IMR-90 (cell line): Measurements from ENCODE around the gene DEFB119. TPM values are rescaled to one million over a fixed set of nuclear protein-coding genes. Genes with fewer than 3 reads are reported as not detected.

ENCODE experiments used
- ATAC-seq: fragments of 200-7000 bp; cut with Tn5 transposase; 2 replicates; pipeline ENCODE4 v1.9.1; 2020; ENCODE audit warnings: low read depth, mild to moderate bottlenecking, moderate library complexity
- BruUV-seq: library from RNA; stranded (reverse); fragments of 400-500 nt; replicated peaks from 2 replicates; lab custom pipeline; 2021; lab: Mats Ljungman, UMichigan
- CTCF ChIA-PET: fragments of 300-600 bp; formaldehyde crosslinking; extraction: SDS; loops from one replicate; lab custom pipeline; 2021; ENCODE audit warnings: antibody characterized with exemption; lab: Yijun Ruan, JAX
- POLR2A ChIA-PET: fragments of 300-600 bp; sonication (Branson Sonifier 250); formaldehyde crosslinking; loops from one replicate; lab custom pipeline; 2022; ENCODE audit warnings: antibody characterized with exemption; ENCODE audit not compliant: unreplicated experiment; lab: Charles Lee
- DNase-seq: peaks from one replicate; pipeline ENCODE4 v3.0.0; 2013
- H2AFZ ChIP-seq: replicated peaks from 2 replicates; pipeline ENCODE3; 2013; ENCODE audit warnings: low read length, mild to moderate bottlenecking; ENCODE audit not compliant: poor library complexity
- H2AK5ac ChIP-seq: 2 replicates; pipeline ENCODE4 v1.6.1; 2013; ENCODE audit warnings: low read depth, low read length, inconsistent platforms
- H2AK9ac ChIP-seq: replicated peaks from 2 replicates; pipeline ENCODE3; 2013; ENCODE audit warnings: mild to moderate bottlenecking, low read depth, low read length, moderate library complexity; ENCODE audit not compliant: poor library complexity
- H2BK120ac ChIP-seq: 2 replicates; pipeline ENCODE4 v1.6.1; 2013; ENCODE audit warnings: low read depth, low read length, inconsistent platforms
- H2BK15ac ChIP-seq: 3 replicates; pipeline ENCODE4 v1.6.1; 2013; ENCODE audit warnings: low read depth, low read length, inconsistent platforms
- H2BK20ac ChIP-seq: 2 replicates; pipeline ENCODE4 v1.6.1; 2013; ENCODE audit warnings: low read depth, mild to moderate bottlenecking, inconsistent platforms, low read length, moderate library complexity
- H2BK5ac ChIP-seq: 2 replicates; pipeline ENCODE4 v1.6.1; 2013; ENCODE audit warnings: mild to moderate bottlenecking, low read depth, low read length, inconsistent platforms; ENCODE audit not compliant: poor library complexity, severe bottlenecking
- H3K14ac ChIP-seq: replicated peaks from 2 replicates; pipeline ENCODE4 v1.6.1; 2013; ENCODE audit warnings: low read depth, low read length, inconsistent platforms
- H3K18ac ChIP-seq: 2 replicates; pipeline ENCODE4 v1.6.1; 2013; ENCODE audit warnings: low read depth, low read length, control low read depth
- H3K23ac ChIP-seq: 2 replicates; pipeline ENCODE4 v1.6.1; 2013; ENCODE audit warnings: low read depth, low read length, inconsistent platforms
- H3K27ac ChIP-seq: 2 replicates; pipeline ENCODE4 v1.5.1; 2013; ENCODE audit warnings: mild to moderate bottlenecking, control low read depth, low read length; ENCODE audit not compliant: insufficient read depth
- H3K27me3 ChIP-seq: 2 replicates; pipeline ENCODE4 v1.6.1; 2013; ENCODE audit warnings: low read length; ENCODE audit not compliant: control insufficient read depth, insufficient read depth
- H3K36me3 ChIP-seq: 2 replicates; pipeline ENCODE4 v1.6.1; 2013; ENCODE audit warnings: low read length, mixed read lengths; ENCODE audit not compliant: control insufficient read depth, insufficient read depth
- H3K4ac ChIP-seq: 2 replicates; pipeline ENCODE4 v1.6.1; 2013; ENCODE audit warnings: low read depth, low read length, inconsistent platforms
- H3K4me1 ChIP-seq: 2 replicates; pipeline ENCODE4 v1.6.1; 2013; ENCODE audit warnings: low read length, mixed read lengths; ENCODE audit not compliant: control insufficient read depth, insufficient read depth
- H3K4me2 ChIP-seq: 2 replicates; pipeline ENCODE4 v1.6.1; 2013; ENCODE audit warnings: low read depth, mild to moderate bottlenecking, control low read depth, low read length, moderate library complexity
- H3K4me3 ChIP-seq: 2 replicates; pipeline ENCODE4 v1.5.1; 2013; ENCODE audit warnings: low read depth, mild to moderate bottlenecking, control low read depth, low read length, moderate library complexity; ENCODE audit not compliant: insufficient read depth
- H3K56ac ChIP-seq: 2 replicates; pipeline ENCODE4 v1.6.1; 2013; ENCODE audit warnings: low read length, inconsistent platforms; ENCODE audit not compliant: insufficient read depth; ENCODE audit errors: extremely low read depth
- H3K79me1 ChIP-seq, 2 experiments: 2 replicates each; pipeline ENCODE4 v1.6.1; 2013; ENCODE audit warnings: low read length in 2 of 2, inconsistent platforms in 1 of 2, low read depth in 1 of 2
- H3K9ac ChIP-seq: 2 replicates; pipeline ENCODE4 v1.6.1; 2013; ENCODE audit warnings: low read depth, low read length, control low read depth
- H3K9me1 ChIP-seq: 2 replicates; pipeline ENCODE4 v1.6.1; 2013; ENCODE audit warnings: low read length, inconsistent platforms; ENCODE audit not compliant: insufficient read depth
- H3K9me3 ChIP-seq: 2 replicates; pipeline ENCODE4 v1.6.1; 2013; ENCODE audit warnings: low read length; ENCODE audit not compliant: control insufficient read depth, insufficient read depth
- H4K20me1 ChIP-seq: 2 replicates; pipeline ENCODE4 v1.6.1; 2013; ENCODE audit warnings: low read length, inconsistent platforms; ENCODE audit not compliant: insufficient read depth
- H4K5ac ChIP-seq: 2 replicates; pipeline ENCODE4 v1.6.1; 2013; ENCODE audit warnings: mild to moderate bottlenecking, low read depth, low read length, control low read depth
- H4K8ac ChIP-seq, 2 experiments: 2 replicates each; pipeline ENCODE4 v1.6.1; 2013; ENCODE audit warnings: low read depth in 2 of 2, low read length in 2 of 2, control low read depth in 1 of 2, inconsistent platforms in 1 of 2
- H4K91ac ChIP-seq: 2 replicates; pipeline ENCODE4 v1.6.1; 2013; ENCODE audit warnings: low read depth, low read length, inconsistent platforms; ENCODE audit not compliant: insufficient read depth
- BHLHE40 ChIP-seq: fragments of 150-350 bp; IDR thresholded peaks from 2 replicates; pipeline ENCODE4 v1.6.1; 2016; ENCODE audit warnings: mild to moderate bottlenecking, low read depth, low read length
- CEBPB ChIP-seq: IDR thresholded peaks from 2 replicates; pipeline ENCODE4 v1.6.1; 2012; ENCODE audit warnings: low read depth, low read length, improper control_type of control experiment
- CHD1 ChIP-seq: IDR thresholded peaks from 2 replicates; pipeline ENCODE4 v1.6.1; 2012; ENCODE audit warnings: low read depth, low read length, improper control_type of control experiment
- ELK1 ChIP-seq: fragments of 150-350 bp; IDR thresholded peaks from 2 replicates; pipeline ENCODE4 v1.6.1; 2016; ENCODE audit warnings: low read depth, mild to moderate bottlenecking, low read length, moderate library complexity, borderline replicate concordance
- FOS ChIP-seq: fragments of 150-350 bp; IDR thresholded peaks from 2 replicates; pipeline ENCODE4 v1.6.1; 2016; ENCODE audit warnings: low read depth, low read length
- MAFK ChIP-seq: IDR thresholded peaks from 2 replicates; pipeline ENCODE4 v1.6.1; 2012; ENCODE audit warnings: low read depth, low read length, improper control_type of control experiment
- MAZ ChIP-seq: IDR thresholded peaks from 2 replicates; pipeline ENCODE4 v1.6.1; 2012; ENCODE audit warnings: low read depth, mild to moderate bottlenecking, low read length, improper control_type of control experiment, moderate library complexity, borderline replicate concordance
- MXI1 ChIP-seq: IDR thresholded peaks from 2 replicates; pipeline ENCODE4 v1.6.1; 2012; ENCODE audit warnings: low read depth, mild to moderate bottlenecking, low read length, moderate library complexity, borderline replicate concordance
- NFE2L2 ChIP-seq: fragments of 150-350 bp; IDR thresholded peaks from 2 replicates; pipeline ENCODE4 v1.6.1; 2016; ENCODE audit warnings: low read depth, mild to moderate bottlenecking, low read length
- POLR2A ChIP-seq: IDR thresholded peaks from 2 replicates; pipeline ENCODE4 v1.6.1; 2012; ENCODE audit warnings: mild to moderate bottlenecking, low read depth, low read length
- RAD21 ChIP-seq: IDR thresholded peaks from 2 replicates; pipeline ENCODE4 v1.6.1; 2012; ENCODE audit warnings: low read length, improper control_type of control experiment
- RCOR1 ChIP-seq: IDR thresholded peaks from 2 replicates; pipeline ENCODE4 v1.6.1; 2012; ENCODE audit warnings: mild to moderate bottlenecking, low read length, improper control_type of control experiment; ENCODE audit not compliant: insufficient replicate concordance
- RFX5 ChIP-seq: IDR thresholded peaks from 2 replicates; pipeline ENCODE4 v1.8.0; 2012; ENCODE audit warnings: low read depth, mild to moderate bottlenecking, low read length, moderate library complexity
- SMC3 ChIP-seq: fragments of 150-350 bp; IDR thresholded peaks from 2 replicates; pipeline ENCODE4 v1.6.1; 2016; ENCODE audit warnings: low read depth, mild to moderate bottlenecking, antibody characterized with exemption, low read length, moderate library complexity
- dilution Hi-C: fragments of 300-500 bp; cut with HindIII; formaldehyde crosslinking; loops from one replicate; pipeline ENCODE4 v1.14.3; 2018; ENCODE audit warnings: low sequenced_read_pairs; ENCODE audit not compliant: unreplicated experiment
- in situ Hi-C: fragments of 300-500 bp; cut with MboI; formaldehyde crosslinking; loops from 3 replicates; pipeline ENCODE4 v1.14.3; 2019; ENCODE audit warnings: low sequenced_read_pairs, inconsistent platforms, mixed read lengths
- intact Hi-C: fragments of 100-400 bp; cut with micrococcal nuclease; formaldehyde crosslinking; loops from 2 replicates; pipeline ENCODE4 v1.10.0; 2022
- polyA plus RNA-seq, 3 experiments: library from polyadenylated mRNA; depleted of rRNA; stranded (reverse); fragments of >200 nt; gene quantifications; 2 replicates each; pipeline ENCODE4 v1.2.3, GENCODE V29; 2012; ENCODE audit warnings: low replicate concordance in 1 of 3
- total RNA-seq: library from RNA; depleted of rRNA; stranded (reverse); fragments of >200 nt; gene quantifications from 2 replicates; pipeline ENCODE4 v1.2.3, GENCODE V29; 2012
- TF ChIP-seq, protein P1 (sequence below): conservative IDR thresholded peaks from 2 replicates; pipeline ENCODE4 v1.5.1; 2012; ENCODE audit warnings: mild to moderate bottlenecking, low read depth, low read length, improper control_type of control experiment
- TF ChIP-seq, protein P2 (sequence below): fragments of 150-350 bp; IDR thresholded peaks from 2 replicates; pipeline ENCODE4 v1.6.1; 2017; ENCODE audit warnings: mild to moderate bottlenecking, antibody characterized with exemption, low read length, low read depth

The DEFB119 gene
- total and polyA plus RNA-seq, 2 of the 4 experiments (the other 2 are of a cell fraction): not detected

GRCh38 chr20:31341470-31341869 lies 48.9 kb downstream of the DEFB119 start:
- Histone ChIP-seq H2AFZ (no peak overlapping the region), H4K91ac (no peak overlapping the region), H2AK5ac (no peak overlapping the region), H4K5ac (no peak overlapping the region), H3K18ac (no peak overlapping the region), H3K14ac (no peak overlapping the region), H3K9ac (no peak overlapping the region), H4K20me1 (no peaks in the 10 kb centered on the region), H3K36me3 (no peaks in the 10 kb centered on the region), H3K27me3 (no peaks in the 10 kb centered on the region), H2BK20ac (no peak overlapping the region), H3K4me2 (no peak overlapping the region), H2BK15ac (no peak overlapping the region), H2BK5ac (no peak overlapping the region), H4K8ac (no peak overlapping the region), H2AK9ac (no peak overlapping the region), H2BK120ac (no peak overlapping the region), H3K4ac (no peak overlapping the region), H3K27ac (no peak overlapping the region), H3K79me1 (no peaks in the 10 kb centered on the region), H3K9me3 (0 out of 2 replicates have a peak, but pooled peaks cover 2% of the 10 kb centered on the region), H3K4me3 (no peak overlapping the region), H3K9me1 (no peaks in the 10 kb centered on the region), H3K56ac (no peak overlapping the region), H3K23ac (no peak overlapping the region), H3K4me1 (no peaks in the 10 kb centered on the region)
- POLR2A ChIA-PET: no interaction called here
- TF ChIP-seq ELK1 (no peak), SMC3 (no peak), FOS (no peak), POLR2A (no peak), RFX5 (no peak), MAFK (no peak), MAZ (no peak), CHD1 (no peak), NFE2L2 (no peak), MXI1 (no peak), CEBPB (no peak), RCOR1 (no peak), BHLHE40 (no peak), RAD21 (no peak)
- TF ChIP-seq, protein P1, sequence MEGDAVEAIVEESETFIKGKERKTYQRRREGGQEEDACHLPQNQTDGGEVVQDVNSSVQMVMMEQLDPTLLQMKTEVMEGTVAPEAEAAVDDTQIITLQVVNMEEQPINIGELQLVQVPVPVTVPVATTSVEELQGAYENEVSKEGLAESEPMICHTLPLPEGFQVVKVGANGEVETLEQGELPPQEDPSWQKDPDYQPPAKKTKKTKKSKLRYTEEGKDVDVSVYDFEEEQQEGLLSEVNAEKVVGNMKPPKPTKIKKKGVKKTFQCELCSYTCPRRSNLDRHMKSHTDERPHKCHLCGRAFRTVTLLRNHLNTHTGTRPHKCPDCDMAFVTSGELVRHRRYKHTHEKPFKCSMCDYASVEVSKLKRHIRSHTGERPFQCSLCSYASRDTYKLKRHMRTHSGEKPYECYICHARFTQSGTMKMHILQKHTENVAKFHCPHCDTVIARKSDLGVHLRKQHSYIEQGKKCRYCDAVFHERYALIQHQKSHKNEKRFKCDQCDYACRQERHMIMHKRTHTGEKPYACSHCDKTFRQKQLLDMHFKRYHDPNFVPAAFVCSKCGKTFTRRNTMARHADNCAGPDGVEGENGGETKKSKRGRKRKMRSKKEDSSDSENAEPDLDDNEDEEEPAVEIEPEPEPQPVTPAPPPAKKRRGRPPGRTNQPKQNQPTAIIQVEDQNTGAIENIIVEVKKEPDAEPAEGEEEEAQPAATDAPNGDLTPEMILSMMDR: no peak
- TF ChIP-seq, protein P2, sequence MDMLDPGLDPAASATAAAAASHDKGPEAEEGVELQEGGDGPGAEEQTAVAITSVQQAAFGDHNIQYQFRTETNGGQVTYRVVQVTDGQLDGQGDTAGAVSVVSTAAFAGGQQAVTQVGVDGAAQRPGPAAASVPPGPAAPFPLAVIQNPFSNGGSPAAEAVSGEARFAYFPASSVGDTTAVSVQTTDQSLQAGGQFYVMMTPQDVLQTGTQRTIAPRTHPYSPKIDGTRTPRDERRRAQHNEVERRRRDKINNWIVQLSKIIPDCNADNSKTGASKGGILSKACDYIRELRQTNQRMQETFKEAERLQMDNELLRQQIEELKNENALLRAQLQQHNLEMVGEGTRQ: no peak
- in situ Hi-C loops: no loop called here
- BruUV-seq: no TSS peak
- intact Hi-C loops: no loop called here
- DNase-seq (no peak), ATAC-seq (no peak)
- dilution Hi-C loops: no loop called here
- CTCF ChIA-PET: interaction anchor here (0.6 kb wide), 1 partner anchor 29 kb away, joined by 3 read pairs; no protein-coding TSS in a partner anchor
